CD4-positive, alpha-beta T cell (primary cell): ENCODE data around the gene ADIRF. TPM values are rescaled to one million over a fixed set of nuclear protein-coding genes. Genes with fewer than 3 reads are reported as not detected.
A peak's percentile ranks its signal among the peaks of the same experiment; 100 is the strongest.

Source experiments
- ATAC-seq: fragments of 200-7000 bp; cut with Tn5 transposase; one replicate; pipeline ENCODE4 v1.10.0; 2022; ENCODE audit warnings: mild to moderate bottlenecking; ENCODE audit not compliant: poor library complexity
- CTCF ChIA-PET: fragments of 350-600 bp; sonication (Branson Sonifier 250); formaldehyde crosslinking; loops from one replicate; lab custom pipeline; 2021; ENCODE audit warnings: antibody characterized with exemption, inconsistent platforms; lab: Charles Lee
- POLR2A ChIA-PET: fragments of 350-600 bp; sonication (Branson Sonifier 250); formaldehyde crosslinking; loops from one replicate; lab custom pipeline; 2021; ENCODE audit warnings: antibody characterized with exemption, inconsistent platforms; lab: Charles Lee
- DNase-seq, 14 experiments: peaks; one replicate each; pipeline ENCODE4 v3.0.0-alpha.2; 2013 to 2020; ENCODE audit warnings: mixed read lengths in 2 of 14
- H3K27ac ChIP-seq, 2 donors: one replicate each; pipeline versions ENCODE4 v1.5.1 to v1.7.0; 2013; ENCODE audit warnings: low read length in 2 of 2, low read depth in 1 of 2, mild to moderate bottlenecking in 1 of 2
- H3K27me3 ChIP-seq, 2 experiments: 1 replicate in 1 of 2; 2 replicates in 1 of 2; pipeline versions ENCODE4 v1.6.1 to v1.7.0; 2013; ENCODE audit warnings: low read length in 2 of 2, control low read depth in 1 of 2, mild to moderate bottlenecking in 1 of 2, moderate library complexity in 1 of 2; ENCODE audit not compliant: insufficient read depth in 2 of 2, control insufficient read depth in 1 of 2
- H3K36me3 ChIP-seq: one replicate; pipeline ENCODE4 v1.6.1; 2013; ENCODE audit warnings: low read length, control low read depth; ENCODE audit not compliant: insufficient read depth
- H3K4me1 ChIP-seq: one replicate; pipeline ENCODE4 v1.6.1; 2013; ENCODE audit warnings: low read length, control low read depth; ENCODE audit not compliant: insufficient read depth
- H3K4me3 ChIP-seq: one replicate; pipeline ENCODE4 v1.5.1; 2013; ENCODE audit warnings: mild to moderate bottlenecking, low read length, moderate library complexity
- H3K9me3 ChIP-seq, 2 experiments: 1 replicate in 1 of 2; 2 replicates in 1 of 2; pipeline versions ENCODE4 v1.6.1 to v1.7.0; 2013; ENCODE audit warnings: low read length in 2 of 2, mild to moderate bottlenecking in 2 of 2, control low read depth in 1 of 2, moderate library complexity in 1 of 2; ENCODE audit not compliant: control insufficient read depth in 1 of 2, insufficient read depth in 1 of 2
- H3K27ac Mint-ChIP-seq: one replicate; pipeline ENCODE4 v1.8.0; 2020; ENCODE audit warnings: mixed read lengths
- H3K27me3 Mint-ChIP-seq: one replicate; pipeline ENCODE4 v1.8.0; 2021; ENCODE audit warnings: mixed read lengths
- H3K36me3 Mint-ChIP-seq: one replicate; pipeline ENCODE4 v1.8.0; 2021; ENCODE audit warnings: low read depth, mixed read lengths
- H3K4me1 Mint-ChIP-seq: one replicate; pipeline ENCODE4 v1.8.0; 2021; ENCODE audit warnings: low read depth, mixed read lengths
- H3K4me3 Mint-ChIP-seq: one replicate; pipeline ENCODE4 v1.8.0; 2020; ENCODE audit warnings: mild to moderate bottlenecking, mixed read lengths
- H3K9me3 Mint-ChIP-seq: one replicate; pipeline ENCODE4 v1.8.0; 2020; ENCODE audit warnings: mixed read lengths
- intact Hi-C, 2 experiments: fragments of 100-400 bp; cut with DNase I in 1 of 2; cut with micrococcal nuclease in 1 of 2; formaldehyde crosslinking; loops; one replicate each; pipeline versions ENCODE4 v1.15.1 to v1.9.0; 2023 to 2025; cut with DNase I, micrococcal nuclease
- total RNA-seq, 174 experiments: library from RNA in 2 of 174; stranded (reverse) in 2 of 174; gene quantifications; one replicate each; pipeline ENCODE4 v1.2.3 and lab custom pipeline; 2021 to 2026
- TF ChIP-seq, protein P1 (sequence below): fragments of 200-600 bp; IDR thresholded peaks from one replicate; pipeline ENCODE4 v1.8.0; 2022; ENCODE audit warnings: antibody characterized with exemption, mild to moderate bottlenecking

The ADIRF gene
- total RNA-seq, 2 experiments from 2014 or later: not detected

DNA sequence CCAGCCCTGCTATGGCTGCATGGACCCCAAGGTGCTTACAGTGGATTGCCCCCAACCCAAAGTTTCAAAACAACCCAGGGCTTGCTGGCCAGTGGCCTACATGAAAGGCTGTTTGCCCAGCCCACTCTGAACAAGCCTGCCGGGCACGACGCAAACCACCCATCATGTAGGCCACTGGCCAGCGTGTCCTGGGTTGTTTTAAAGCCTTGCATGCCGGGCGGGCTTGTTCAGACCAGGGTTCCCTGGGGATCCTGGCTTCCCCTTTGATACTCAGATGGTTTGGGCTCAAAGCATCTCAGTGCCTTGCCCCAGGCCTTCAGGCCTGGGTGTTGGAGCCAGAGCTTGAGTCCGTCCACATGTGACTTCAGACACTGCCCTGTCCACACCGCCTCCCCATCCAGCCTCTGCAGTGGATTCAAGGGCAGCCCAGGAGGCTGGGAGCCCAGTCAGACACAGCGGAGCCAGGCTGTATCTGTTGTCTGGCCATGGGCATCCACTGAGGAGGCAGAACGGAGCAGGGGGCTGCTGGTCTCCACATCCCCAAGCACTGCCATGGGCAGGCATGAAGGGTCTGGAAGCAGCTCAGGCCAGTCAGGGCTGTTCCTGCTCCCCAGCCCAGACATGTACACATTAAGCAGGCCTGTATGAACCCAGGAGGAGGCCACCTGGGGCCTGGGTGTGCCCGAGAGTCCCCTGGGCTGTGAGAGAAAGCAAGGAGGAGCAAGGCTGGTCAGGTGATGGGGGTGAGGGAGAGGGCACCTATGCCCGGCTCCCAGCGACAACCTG is 4.0 kb upstream of the ADIRF start:
- Histone ChIP-seq H3K27ac (no peak overlapping the region), H3K9me3 (no peaks in the 10 kb centered on the region), H3K36me3 (no peaks in the 10 kb centered on the region), H3K4me3 (no peak overlapping the region), H3K4me1 (peaks cover 55% of the 10 kb centered on the region), H3K27me3 (no peaks in the 10 kb centered on the region)
- ATAC-seq: no peak
- ChIA-PET CTCF (no interaction called here), POLR2A (no interaction called here)
- H3K9me3 Mint-ChIP-seq: no peaks in the 10 kb centered on the region
- H3K27ac Mint-ChIP-seq: no peak overlapping the region
- peaks cover 23% of the 10 kb centered on the region for H3K4me1 Mint-ChIP-seq
- no peaks in the 10 kb centered on the region for H3K36me3 Mint-ChIP-seq
- intact Hi-C loops: loop anchor here (10.0 kb wide), 2 partner anchors 279 to 559 kb away; no protein-coding TSS in a partner anchor
- no peak overlapping the region for H3K4me3 Mint-ChIP-seq
- TF ChIP-seq, protein P1, sequence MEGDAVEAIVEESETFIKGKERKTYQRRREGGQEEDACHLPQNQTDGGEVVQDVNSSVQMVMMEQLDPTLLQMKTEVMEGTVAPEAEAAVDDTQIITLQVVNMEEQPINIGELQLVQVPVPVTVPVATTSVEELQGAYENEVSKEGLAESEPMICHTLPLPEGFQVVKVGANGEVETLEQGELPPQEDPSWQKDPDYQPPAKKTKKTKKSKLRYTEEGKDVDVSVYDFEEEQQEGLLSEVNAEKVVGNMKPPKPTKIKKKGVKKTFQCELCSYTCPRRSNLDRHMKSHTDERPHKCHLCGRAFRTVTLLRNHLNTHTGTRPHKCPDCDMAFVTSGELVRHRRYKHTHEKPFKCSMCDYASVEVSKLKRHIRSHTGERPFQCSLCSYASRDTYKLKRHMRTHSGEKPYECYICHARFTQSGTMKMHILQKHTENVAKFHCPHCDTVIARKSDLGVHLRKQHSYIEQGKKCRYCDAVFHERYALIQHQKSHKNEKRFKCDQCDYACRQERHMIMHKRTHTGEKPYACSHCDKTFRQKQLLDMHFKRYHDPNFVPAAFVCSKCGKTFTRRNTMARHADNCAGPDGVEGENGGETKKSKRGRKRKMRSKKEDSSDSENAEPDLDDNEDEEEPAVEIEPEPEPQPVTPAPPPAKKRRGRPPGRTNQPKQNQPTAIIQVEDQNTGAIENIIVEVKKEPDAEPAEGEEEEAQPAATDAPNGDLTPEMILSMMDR: no peak
- DNase-seq: peak in 1 of 14 experiments; percentile 29
- peaks cover 3% of the 10 kb centered on the region for H3K27me3 Mint-ChIP-seq

DNA sequence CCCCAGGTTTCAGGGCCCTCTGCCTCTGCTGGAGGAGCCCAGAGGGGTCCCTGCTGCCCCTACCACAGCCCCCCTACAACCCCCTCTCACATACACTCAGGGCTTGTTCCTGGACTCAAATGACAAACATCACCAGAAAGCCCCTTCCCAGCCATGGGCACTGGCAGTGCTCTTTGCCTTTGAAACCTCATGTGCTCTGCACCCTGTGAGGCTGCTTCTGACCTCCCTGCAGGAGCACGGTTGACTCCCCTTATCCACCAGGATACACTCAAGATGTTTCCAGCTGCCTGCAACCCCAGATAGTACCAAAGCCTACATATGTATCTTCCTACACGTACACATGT is 3.5 kb upstream of the ADIRF start:
- H3K36me3 Mint-ChIP-seq: no peaks in the 10 kb centered on the region
- TF ChIP-seq, protein P1: no peak
- H3K4me3 ChIP-seq: no peak overlapping the region
- no peaks in the 10 kb centered on the region for H3K27me3 ChIP-seq
- no peak overlapping the region for H3K27ac ChIP-seq
- no peaks in the 10 kb centered on the region for H3K36me3 ChIP-seq
- intact Hi-C loops: loop anchor here (10.0 kb wide), 2 partner anchors 280 to 560 kb away; no protein-coding TSS in a partner anchor
- ATAC-seq (no peak), DNase-seq (no peak)
- no peaks in the 10 kb centered on the region for H3K9me3 ChIP-seq
- ChIA-PET CTCF (no interaction called here), POLR2A (no interaction called here)
- H3K27ac Mint-ChIP-seq: no peak overlapping the region
- H3K4me1 ChIP-seq: peaks cover 60% of the 10 kb centered on the region
- H3K27me3 Mint-ChIP-seq: peaks cover 3% of the 10 kb centered on the region
- H3K9me3 Mint-ChIP-seq: no peaks in the 10 kb centered on the region
- H3K4me1 Mint-ChIP-seq: peaks cover 26% of the 10 kb centered on the region
- H3K4me3 Mint-ChIP-seq: no peak overlapping the region

DNA sequence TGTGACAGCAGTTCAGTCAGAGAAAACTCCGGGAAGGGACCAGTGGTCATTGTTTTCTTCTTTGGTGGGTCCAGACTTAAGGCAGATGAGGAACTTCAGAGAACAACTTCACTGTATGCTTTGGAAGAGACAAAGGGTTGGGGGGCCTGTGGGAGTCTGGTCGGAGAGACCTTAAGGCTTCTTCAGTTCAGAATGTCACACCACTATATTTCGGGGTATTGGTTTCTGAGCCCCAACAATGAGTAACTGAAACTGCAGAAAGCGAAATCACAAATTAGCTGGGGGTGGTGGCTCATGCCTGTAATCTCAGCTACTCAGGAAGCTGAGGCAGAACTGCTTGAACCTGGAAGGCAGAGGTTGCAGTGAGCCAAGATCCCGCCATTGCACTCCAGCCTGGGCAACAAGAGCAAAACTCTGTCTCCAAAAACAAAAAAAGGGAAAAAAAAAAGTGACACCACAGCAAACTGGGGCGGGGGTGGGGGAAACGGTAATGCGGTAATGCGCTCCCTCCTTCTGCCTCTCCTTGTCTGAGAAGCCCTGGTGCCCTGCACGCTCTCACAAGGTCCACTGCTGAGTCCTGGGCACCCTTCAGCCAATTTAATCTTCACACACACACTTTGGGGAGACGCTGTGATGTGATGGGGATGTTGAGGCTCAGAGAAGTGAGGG is 2.2 kb upstream of the ADIRF start:
- H3K9me3 Mint-ChIP-seq: no peaks in the 10 kb centered on the region
- peak overlapping the region; percentile 59 for H3K27ac Mint-ChIP-seq
- ChIA-PET POLR2A (interaction anchor here (0.8 to 1.6 kb wide), 7 partner anchors 9 to 566 kb away, joined by 3 to 6 read pairs (median 3); partner anchors contain the start of genes GLUD1, MMRN2 and SHLD2), CTCF (interaction anchor here (0.7 to 1.7 kb wide), 9 partner anchors 9 to 658 kb away, joined by 3 to 16 read pairs (median 3); no protein-coding TSS in a partner anchor)
- DNase-seq (peak in 1 of 14 experiments; percentile 24), ATAC-seq (peak; percentile 9)
- Histone ChIP-seq H3K9me3 (no peaks in the 10 kb centered on the region), H3K27me3 (no peaks in the 10 kb centered on the region), H3K4me3 (peak overlapping the region; percentile 31), H3K36me3 (no peaks in the 10 kb centered on the region), H3K4me1 (peaks cover 63% of the 10 kb centered on the region), H3K27ac (no peak overlapping the region)
- intact Hi-C loops: loop anchor here (1.0 to 10.0 kb wide), 3 partner anchors 27 to 561 kb away; no protein-coding TSS in a partner anchor
- TF ChIP-seq, protein P1: no peak
- H3K4me1 Mint-ChIP-seq: peaks cover 34% of the 10 kb centered on the region
- peak overlapping the region; percentile 69 for H3K4me3 Mint-ChIP-seq
- no peaks in the 10 kb centered on the region for H3K27me3 Mint-ChIP-seq
- no peaks in the 10 kb centered on the region for H3K36me3 Mint-ChIP-seq
